Tongue (tissue), 2 donors: ENCODE data around the gene PARN. TPM values are rescaled to one million over a fixed set of nuclear protein-coding genes. Genes with fewer than 3 reads are reported as not detected.
"Not testable (repeated sequence)": the region's sequence is repeated elsewhere in the genome, so short reads cannot be mapped to it uniquely, and the experiment has no call there.

ENCODE experiments used
- DNase-seq: peaks from one replicate; pipeline ENCODE4 v3.0.0-alpha.2; 2015
- total RNA-seq: library from RNA; depleted of rRNA; stranded (reverse); fragments of >200 nt; gene quantifications from one replicate; pipeline ENCODE4 v1.2.3, GENCODE V29; 2014

The PARN gene
- total RNA-seq, 1 donor from 2014 or later, result 54.7 TPM

- DNase-seq, result peak; percentile 99
These were observed 2.9 kb upstream of the PARN start, which contains the start of gene BFAR for GRCh38 chr16:14632693-14633569. BFAR (plus strand) TSS chr16:14632951; CDS start chr16:14644347, 11,396 bp downstream.

GRCh38 chr16:14630620-14631330 is 715 bp upstream of the PARN start:
- not testable (repeated sequence) for DNase-seq

GRCh38 chr16:14629612-14629918 is 495 bp downstream of the PARN start:
- no peak for DNase-seq

GRCh38 chr16:14628806-14629611 is 1.1 kb downstream of the PARN start:
- no peak for DNase-seq

GRCh38 chr16:14627078-14627477 is 3.0 kb downstream of the PARN start:
- no peak for DNase-seq

- no peak for DNase-seq
These were observed 11.5 kb downstream of the PARN start for GRCh38 chr16:14618566-14618965.

- DNase-seq, result no peak
These were observed 13.8 kb downstream of the PARN start for GRCh38 chr16:14616280-14616679.

- DNase-seq, result no peak
These were observed 16.1 kb downstream of the PARN start for GRCh38 chr16:14613991-14614390.

- DNase-seq, result no peak
These were observed 18.4 kb downstream of the PARN start for GRCh38 chr16:14611660-14612059.

- DNase-seq, result no peak
These were observed 20.3 kb downstream of the PARN start for GRCh38 chr16:14609716-14610115.

- no peak for DNase-seq
These were observed 21.5 kb downstream of the PARN start for GRCh38 chr16:14608604-14609003.

GRCh38 chr16:14608111-14608566 is 21.9 kb downstream of the PARN start:
- DNase-seq, result no peak

GRCh38 chr16:14606102-14606501 is 24.0 kb downstream of the PARN start:
- no peak for DNase-seq

GRCh38 chr16:14602443-14602963 is 27.6 kb downstream of the PARN start:
- DNase-seq, result no peak

- DNase-seq, result peak; percentile 28
These were observed 29.9 kb downstream of the PARN start for GRCh38 chr16:14600164-14600563.

GRCh38 chr16:14586637-14587305 is 43.3 kb downstream of the PARN start:
- DNase-seq, result no peak

- no peak for DNase-seq
These were observed 44.8 kb downstream of the PARN start for GRCh38 chr16:14585287-14585686.

- DNase-seq, result not testable (repeated sequence)
These were observed 49.1 kb downstream of the PARN start for GRCh38 chr16:14580926-14581325.

GRCh38 chr16:14579266-14579665 is 50.8 kb downstream of the PARN start:
- no peak for DNase-seq

GRCh38 chr16:14576532-14576931 is 53.5 kb downstream of the PARN start:
- no peak for DNase-seq

- no peak for DNase-seq
These were observed 54.0 kb downstream of the PARN start for GRCh38 chr16:14576069-14576468.
